Stomach (tissue), 9 donors: ENCODE measurements around the gene CCDC88C. TPM values are rescaled to one million over a fixed set of nuclear protein-coding genes. Genes with fewer than 3 reads are reported as not detected.

Experiments
- DNase-seq, 2 donors: peaks; one replicate each; pipeline versions ENCODE4 v3.0.0 to v3.0.0-alpha.2; 2013 to 2019
- H3K27ac ChIP-seq, 5 donors: fragments of 200-600 bp in 4 of 5; sonication (generic) in 4 of 5; one replicate each; pipeline ENCODE4 v1.5.1; 2013 to 2019; ENCODE audit warnings: mild to moderate bottlenecking in 1 of 5, moderate library complexity in 1 of 5
- H3K27me3 ChIP-seq, 3 donors: fragments of 200-600 bp; sonication (generic); one replicate each; pipeline ENCODE4 v1.5.1; 2017 to 2019; ENCODE audit warnings: mixed run types in 1 of 3
- H3K36me3 ChIP-seq, 4 donors: fragments of 200-600 bp; sonication (generic); 1 replicate in 3 of 4; 2 replicates in 1 of 4; pipeline ENCODE4 v1.5.1; 2016 to 2019
- H3K4me1 ChIP-seq, 4 donors: fragments of 200-600 bp; sonication (generic); one replicate each; pipeline ENCODE4 v1.5.1; 2016 to 2019
- H3K4me3 ChIP-seq, 4 donors: fragments of 200-600 bp; sonication (generic) in 3 of 4; one replicate each; pipeline ENCODE4 v1.5.1; 2016 to 2019; ENCODE audit warnings: mild to moderate bottlenecking in 1 of 4
- H3K9me3 ChIP-seq, 4 donors: fragments of 200-600 bp; sonication (generic); one replicate each; pipeline ENCODE4 v1.5.1; 2016 to 2019
- CTCF ChIP-seq, 7 experiments: fragments of 450-650 bp in 4 of 7; fragments of 200-600 bp in 3 of 7; sonication (generic) in 3 of 7; IDR thresholded peaks; one replicate each; pipeline ENCODE4 v1.5.1; 2016 to 2019; ENCODE audit warnings: antibody characterized with exemption in 7 of 7, control low read depth in 2 of 7, mild to moderate bottlenecking in 1 of 7
- EP300 ChIP-seq: sonication (generic); formaldehyde crosslinking; IDR thresholded peaks from one replicate; pipeline ENCODE4 v1.6.1; 2017; ENCODE audit warnings: antibody characterized with exemption
- POLR2A ChIP-seq, 4 donors: fragments of 450-650 bp; IDR thresholded peaks; one replicate each; pipeline ENCODE4 v1.6.1; 2016; ENCODE audit warnings: antibody characterized with exemption in 4 of 4, control low read depth in 2 of 4, mild to moderate bottlenecking in 1 of 4, moderate library complexity in 1 of 4
- POLR2AphosphoS5 ChIP-seq, 3 donors: sonication (generic); formaldehyde crosslinking; IDR thresholded peaks; one replicate each; pipeline ENCODE4 v1.6.1; 2016; ENCODE audit warnings: antibody characterized with exemption in 3 of 3
- WGBS, 5 donors: extraction: QIAGEN DNeasy Blood & Tissue Kit in 3 of 5; methylation state at CpG; one replicate each; pipeline versions ENCODE4 v1.1.5 to v1.1.7; 2013 to 2018; 5-methylcytosine and 5-hydroxymethylcytosine counted together
- intact Hi-C: fragments of 100-400 bp; cut with DNase I; formaldehyde crosslinking; loops from one replicate; pipeline ENCODE4 v1.15.1; 2023; ENCODE audit warnings: low total_unique reads
- polyA plus RNA-seq, 3 donors: library from polyadenylated mRNA; stranded (reverse); fragments of 200-250 nt; gene quantifications; one replicate each; pipeline ENCODE4 v1.2.3, GENCODE V29; 2013
- total RNA-seq, 5 donors: library from RNA; depleted of rRNA; stranded (reverse); fragments of >200 nt; gene quantifications; one replicate each; pipeline versions ENCODE4 v1.1.0 to v1.2.3, GENCODE V29; 2014 to 2016
- donor health status: healthy with polysubstance abuse.
- donor health status: Bipolar disorder and iron deficiency.
- donor health status: healthy.

CCDC88C gene
- total and polyA plus RNA-seq, 8 donors, result 10.5 to 66.9 (median 22.3) TPM

DNA sequence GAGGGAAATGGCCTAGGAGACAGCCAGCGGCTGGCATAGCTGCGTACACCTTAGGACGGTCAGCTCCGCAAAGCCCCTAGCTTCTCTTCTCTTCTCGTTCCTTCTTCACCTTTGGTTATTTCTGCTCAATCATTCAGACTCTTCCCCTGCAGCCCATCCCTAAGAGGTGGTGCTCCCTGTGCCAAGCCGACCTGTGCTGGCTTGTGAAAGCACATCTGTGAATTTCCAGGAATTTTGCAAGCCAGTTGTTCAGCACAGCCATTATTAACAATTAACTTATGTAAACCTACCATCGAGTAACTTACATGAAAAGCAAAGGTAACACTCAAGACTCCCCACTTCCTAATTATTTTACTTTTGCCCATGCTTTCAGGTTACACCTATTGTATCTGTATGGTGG lies 152.2 kb downstream of the CCDC88C start:
- H3K27me3 ChIP-seq, result peaks cover 0 to 7% (median 0%) of the 10 kb centered on the region in 3 donors
- 72 to 84% (median 83%) methylated on average over 7 of the region's 7 CpGs for WGBS, 5 donors
- no peak for DNase-seq
- no peaks in the 10 kb centered on the region for H3K9me3 ChIP-seq
- peak overlapping the region in 1 of 5 donors; percentile 55 for H3K27ac ChIP-seq
- intact Hi-C loops, result no loop called here
- H3K4me1 ChIP-seq, result peaks cover 21 to 39% (median 30%) of the 10 kb centered on the region in 4 donors
- no peaks in the 10 kb centered on the region for H3K36me3 ChIP-seq
- no peak for TF ChIP-seq POLR2A (IDR thresholded peaks at IDR 0.05)
- TF ChIP-seq EP300, result no peak
- no peak for TF ChIP-seq CTCF (IDR thresholded peaks at IDR 0.05)
- no peak for TF ChIP-seq POLR2AphosphoS5 (IDR thresholded peaks at IDR 0.05)
- no peak overlapping the region for H3K4me3 ChIP-seq

DNA sequence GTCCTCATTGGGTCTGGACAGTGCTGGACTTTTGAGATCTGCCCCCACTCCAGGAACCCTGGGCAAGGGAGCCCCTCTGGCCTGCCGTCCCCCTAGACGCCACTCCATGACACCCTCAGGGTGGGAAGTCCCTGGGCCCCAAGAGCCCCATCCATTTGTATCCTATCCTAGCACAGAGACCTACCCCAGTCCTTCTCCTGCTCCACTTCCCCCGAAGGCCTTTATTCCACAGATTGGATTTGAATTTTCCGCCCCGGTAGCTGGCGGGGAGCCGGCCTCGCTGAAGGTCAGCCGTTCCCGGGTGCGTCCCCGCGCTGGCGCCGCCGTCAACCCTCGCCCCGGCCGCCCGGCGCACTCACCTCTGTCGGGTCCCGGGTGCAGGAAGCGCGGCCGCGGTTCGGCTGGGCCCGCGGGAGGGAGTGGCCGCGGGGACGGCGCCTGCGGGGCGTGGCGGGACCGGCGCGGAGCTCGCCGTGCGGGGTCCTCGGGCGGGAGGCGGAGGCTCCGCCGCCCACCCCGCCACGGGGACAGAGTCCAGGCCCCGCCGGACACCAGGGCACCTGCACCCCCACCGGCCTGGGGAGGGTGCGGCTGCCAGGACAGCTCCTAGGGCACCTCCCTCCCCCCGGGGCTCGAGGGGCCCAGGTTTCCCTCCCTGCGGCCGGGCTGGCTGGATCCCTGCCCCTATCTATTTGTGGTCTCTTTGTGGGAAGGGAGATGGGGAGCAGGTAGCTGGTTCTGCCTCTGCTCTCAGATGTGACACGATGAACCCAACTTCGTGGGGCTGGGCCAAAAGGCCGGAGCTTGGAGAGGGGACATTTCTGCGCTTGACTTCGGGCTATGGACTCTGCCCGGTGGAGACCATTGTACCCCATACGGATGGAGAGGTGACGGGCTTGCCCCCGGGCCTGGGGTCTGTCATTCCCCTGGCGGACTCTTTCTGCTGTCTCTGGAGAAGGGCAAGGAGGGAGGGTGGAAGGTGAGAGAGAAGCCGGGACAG lies 153.2 kb downstream of the CCDC88C start:
- TF ChIP-seq POLR2A (IDR thresholded peaks at IDR 0.05), result no peak
- no peak for TF ChIP-seq CTCF (IDR thresholded peaks at IDR 0.05)
- TF ChIP-seq POLR2AphosphoS5 (IDR thresholded peaks at IDR 0.05), result no peak
- no peak for TF ChIP-seq EP300
- DNase-seq, result peak; percentile 57 to 75
- Histone ChIP-seq H3K4me1 (peaks cover 20 to 29% (median 22%) of the 10 kb centered on the region in 4 donors), H3K36me3 (no peaks in the 10 kb centered on the region), H3K9me3 (no peaks in the 10 kb centered on the region), H3K27me3 (peaks cover 0 to 7% (median 0%) of the 10 kb centered on the region in 3 donors), H3K4me3 (peak overlapping the region; percentile 44 to 54 (median 47)), H3K27ac (peak overlapping the region; percentile 55 to 74 (median 64))
- WGBS, 5 donors, result 8 to 42% (median 10%) methylated on average over 17 to 69 of the region's 69 CpGs
- intact Hi-C loops, result no loop called here

- H3K36me3 ChIP-seq, result no peaks in the 10 kb centered on the region
- no peak for TF ChIP-seq CTCF (IDR thresholded peaks at IDR 0.05)
- TF ChIP-seq POLR2AphosphoS5 (IDR thresholded peaks at IDR 0.05), result no peak
- no peak for TF ChIP-seq EP300
- TF ChIP-seq POLR2A (IDR thresholded peaks at IDR 0.05), result no peak
- peaks cover 16 to 24% (median 17%) of the 10 kb centered on the region in 4 donors for H3K4me1 ChIP-seq
- WGBS, 5 donors, result 70 to 98% (median 89%) methylated on average over 2 of the region's 2 CpGs
- DNase-seq, result no peak
- no peaks in the 10 kb centered on the region for H3K9me3 ChIP-seq
- intact Hi-C loops, result no loop called here
- peak overlapping the region in 2 of 5 donors; percentile 55 to 60 for H3K27ac ChIP-seq
- peak overlapping the region in 2 of 4 donors; percentile 46 to 48 for H3K4me3 ChIP-seq
- H3K27me3 ChIP-seq, result peaks cover 0 to 7% (median 0%) of the 10 kb centered on the region in 3 donors
Measured at GRCh38 chr14:91263329-91263728, 154.3 kb downstream of the CCDC88C start.

DNA sequence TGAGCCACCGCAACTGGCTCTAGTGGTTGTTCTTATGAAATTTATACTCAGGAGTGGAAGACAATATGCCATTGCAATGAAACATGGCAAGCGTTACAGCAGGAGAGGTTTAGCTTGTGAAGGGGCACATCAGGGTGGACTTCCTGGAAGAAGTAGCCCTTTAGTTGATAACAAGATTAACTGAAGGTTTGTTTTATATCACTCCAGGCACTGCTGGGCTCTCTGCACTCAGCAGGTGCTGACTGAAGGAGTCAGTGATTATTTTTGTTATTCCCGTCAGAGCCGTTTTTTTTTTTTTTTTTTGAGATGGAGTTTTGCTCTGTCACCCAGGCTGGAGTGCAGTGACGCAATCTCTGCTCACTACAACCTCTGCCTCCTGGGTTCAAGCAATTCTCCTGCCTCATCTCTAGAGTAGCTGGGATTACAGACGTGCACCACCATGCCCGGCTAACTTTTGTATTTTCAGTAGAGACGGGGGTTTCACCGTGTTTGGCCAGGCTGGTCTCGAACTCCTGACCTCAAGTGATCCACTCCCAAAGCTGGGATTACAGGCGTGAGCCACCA lies 155.6 kb downstream of the CCDC88C start:
- H3K4me1 ChIP-seq, result peaks cover 17 to 31% (median 24%) of the 10 kb centered on the region in 4 donors
- peaks cover 0 to 7% (median 0%) of the 10 kb centered on the region in 3 donors for H3K27me3 ChIP-seq
- no peak for TF ChIP-seq CTCF (IDR thresholded peaks at IDR 0.05)
- TF ChIP-seq POLR2A (IDR thresholded peaks at IDR 0.05), result no peak
- no peak for TF ChIP-seq POLR2AphosphoS5 (IDR thresholded peaks at IDR 0.05)
- no peak for TF ChIP-seq EP300
- H3K36me3 ChIP-seq, result no peaks in the 10 kb centered on the region
- intact Hi-C loops, result no loop called here
- H3K4me3 ChIP-seq, result no peak overlapping the region
- peak overlapping the region in 1 of 5 donors; percentile 8 for H3K27ac ChIP-seq
- DNase-seq, result no peak
- no peaks in the 10 kb centered on the region for H3K9me3 ChIP-seq
- WGBS, 5 donors, result 82 to 88% (median 86%) methylated on average over 11 of the region's 11 CpGs
